Left forelimb (tissue), 1 donor: ENCODE measurements around the gene ENHO.

Experiments used
- DNase-seq: peaks from one replicate; pipeline ENCODE4 v3.0.0-alpha.2; 2018; ENCODE audit warnings: low spot score

The ENHO gene

DNA sequence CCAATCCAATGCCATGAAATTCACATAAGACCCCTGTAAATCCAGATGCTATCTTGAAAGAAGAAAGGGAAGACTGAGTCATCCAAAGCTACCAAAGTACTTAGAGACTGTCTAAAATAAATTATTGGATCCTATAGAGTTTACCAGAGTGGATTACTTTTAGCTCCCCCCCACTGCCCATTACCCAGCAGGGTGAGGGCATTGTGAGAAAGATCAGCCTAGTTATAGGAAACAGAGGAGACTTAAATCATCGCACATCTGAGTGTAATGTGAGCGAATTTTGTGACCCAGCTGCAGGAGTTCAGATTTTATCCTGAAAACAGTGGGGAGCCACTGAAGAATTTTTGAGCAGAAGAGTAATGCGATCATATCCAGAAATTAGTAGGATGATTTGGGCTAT lies 1.6 kb upstream of the ENHO start:
- no peak for DNase-seq

DNA sequence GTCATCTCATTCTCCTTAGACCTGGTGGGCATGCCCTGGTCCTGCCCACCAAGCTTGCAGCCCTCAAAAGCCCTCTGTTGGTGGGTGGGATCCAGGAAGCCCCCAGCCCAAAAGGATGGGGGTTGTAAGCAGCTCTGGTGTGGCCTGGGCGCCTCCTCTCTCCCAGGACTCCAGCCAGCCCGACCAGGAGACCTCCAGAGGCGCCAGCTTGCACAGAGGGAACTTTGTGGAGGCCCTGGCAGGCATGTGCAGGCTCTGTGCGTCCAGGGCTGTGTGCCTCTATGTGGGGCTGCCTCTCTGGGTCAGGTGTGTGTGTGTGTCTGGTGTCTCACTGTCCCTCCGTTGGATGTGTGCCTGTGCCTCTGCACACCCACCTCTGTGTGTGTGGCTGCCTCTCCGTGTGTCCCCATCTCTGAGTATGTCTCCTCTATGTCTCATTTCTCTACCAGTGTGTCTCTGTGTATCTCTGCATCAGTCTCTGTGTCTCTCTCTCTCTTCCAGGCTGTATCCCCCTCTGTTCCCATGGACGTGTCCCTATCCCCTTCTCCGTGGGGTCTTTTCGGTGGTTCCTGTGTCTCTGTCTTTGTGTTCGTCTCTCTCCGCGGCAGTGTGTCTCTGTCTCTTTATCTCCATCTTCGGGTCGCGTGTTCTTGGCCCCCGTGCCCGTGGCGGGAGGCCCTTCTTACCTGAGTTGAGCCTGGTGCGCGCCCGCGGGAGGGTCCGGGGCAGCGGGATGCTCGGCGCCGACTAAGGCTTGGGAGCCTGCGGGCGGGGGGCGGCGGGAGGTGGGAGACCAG lies 501 bp downstream of the ENHO start:
- DNase-seq: no peak

GRCh38 chr9:34521406-34522045 lies 1.3 kb downstream of the ENHO start:
- DNase-seq: no peak

GRCh38 chr9:34520505-34521385 lies 2.0 kb downstream of the ENHO start:
- no peak for DNase-seq

DNA sequence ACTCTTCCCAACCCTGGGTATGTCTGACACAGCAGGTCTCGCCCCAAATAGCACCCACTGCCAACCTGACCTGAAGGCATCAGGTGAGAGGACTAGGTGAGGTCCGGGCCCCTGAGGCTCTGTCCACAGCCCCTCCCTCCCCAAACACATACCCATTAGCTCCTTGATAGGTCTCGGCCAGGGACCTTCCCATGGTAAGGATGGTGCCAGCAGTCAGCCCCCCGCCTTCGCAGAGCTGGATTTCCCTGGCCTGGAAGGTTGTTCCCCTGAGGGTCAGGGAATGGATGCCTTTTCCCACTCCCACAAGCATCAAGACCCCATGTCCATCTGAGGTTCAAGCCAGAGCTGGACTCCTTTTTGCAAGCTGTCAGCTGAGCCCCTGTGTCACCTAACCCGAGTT lies 2.7 kb downstream of the ENHO start:
- DNase-seq: no peak

GRCh38 chr9:34519321-34520020 lies 3.3 kb downstream of the ENHO start:
- no peak for DNase-seq

GRCh38 chr9:34518896-34519295 lies 3.9 kb downstream of the ENHO start:
- DNase-seq: no peak

GRCh38 chr9:34518110-34518616 lies 4.6 kb downstream of the ENHO start:
- DNase-seq: no peak

GRCh38 chr9:34517185-34517584 lies 5.6 kb downstream of the ENHO start:
- no peak for DNase-seq

GRCh38 chr9:34515959-34516358 lies 6.8 kb downstream of the ENHO start:
- DNase-seq: no peak

DNA sequence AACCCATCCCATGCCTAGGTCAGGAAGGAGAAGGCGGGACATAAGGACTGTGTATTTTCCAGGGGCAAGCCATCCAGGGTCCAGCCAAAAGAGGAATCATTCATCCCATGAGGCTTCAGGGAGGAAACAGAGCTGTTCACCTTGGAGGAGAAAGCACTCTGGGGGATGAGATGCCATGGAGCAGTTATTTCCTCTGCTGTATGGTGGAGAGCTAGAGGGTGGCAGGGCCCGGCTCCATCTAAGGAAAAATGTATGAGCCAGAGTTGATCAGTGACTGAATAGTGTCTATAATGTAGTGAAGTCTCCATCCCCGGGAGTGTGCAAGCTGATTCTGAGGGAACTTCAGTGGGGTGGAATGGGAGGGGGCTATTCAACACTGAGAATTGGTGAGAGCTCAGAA lies 8.0 kb downstream of the ENHO start:
- DNase-seq: no peak

DNA sequence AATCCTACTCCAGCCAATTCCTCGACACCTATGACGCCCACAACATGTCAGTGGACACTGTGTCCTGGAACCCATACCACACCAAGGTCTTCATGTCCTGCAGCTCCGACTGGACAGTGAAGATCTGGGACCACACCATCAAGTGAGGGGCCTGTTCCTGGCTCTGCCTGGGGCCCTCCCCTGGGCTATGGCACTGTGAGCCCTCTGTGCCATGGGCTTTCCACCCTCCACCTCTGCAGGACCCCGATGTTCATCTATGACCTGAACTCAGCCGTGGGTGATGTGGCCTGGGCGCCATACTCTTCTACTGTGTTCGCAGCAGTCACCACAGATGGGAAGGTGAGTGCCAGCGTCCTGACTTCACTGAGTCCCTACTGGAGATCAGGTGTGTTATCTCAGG lies 8.4 kb downstream of the ENHO start:
- no peak for DNase-seq

- no peak for DNase-seq
Measured at GRCh38 chr9:34513567-34514214, 9.1 kb downstream of the ENHO start.

DNA sequence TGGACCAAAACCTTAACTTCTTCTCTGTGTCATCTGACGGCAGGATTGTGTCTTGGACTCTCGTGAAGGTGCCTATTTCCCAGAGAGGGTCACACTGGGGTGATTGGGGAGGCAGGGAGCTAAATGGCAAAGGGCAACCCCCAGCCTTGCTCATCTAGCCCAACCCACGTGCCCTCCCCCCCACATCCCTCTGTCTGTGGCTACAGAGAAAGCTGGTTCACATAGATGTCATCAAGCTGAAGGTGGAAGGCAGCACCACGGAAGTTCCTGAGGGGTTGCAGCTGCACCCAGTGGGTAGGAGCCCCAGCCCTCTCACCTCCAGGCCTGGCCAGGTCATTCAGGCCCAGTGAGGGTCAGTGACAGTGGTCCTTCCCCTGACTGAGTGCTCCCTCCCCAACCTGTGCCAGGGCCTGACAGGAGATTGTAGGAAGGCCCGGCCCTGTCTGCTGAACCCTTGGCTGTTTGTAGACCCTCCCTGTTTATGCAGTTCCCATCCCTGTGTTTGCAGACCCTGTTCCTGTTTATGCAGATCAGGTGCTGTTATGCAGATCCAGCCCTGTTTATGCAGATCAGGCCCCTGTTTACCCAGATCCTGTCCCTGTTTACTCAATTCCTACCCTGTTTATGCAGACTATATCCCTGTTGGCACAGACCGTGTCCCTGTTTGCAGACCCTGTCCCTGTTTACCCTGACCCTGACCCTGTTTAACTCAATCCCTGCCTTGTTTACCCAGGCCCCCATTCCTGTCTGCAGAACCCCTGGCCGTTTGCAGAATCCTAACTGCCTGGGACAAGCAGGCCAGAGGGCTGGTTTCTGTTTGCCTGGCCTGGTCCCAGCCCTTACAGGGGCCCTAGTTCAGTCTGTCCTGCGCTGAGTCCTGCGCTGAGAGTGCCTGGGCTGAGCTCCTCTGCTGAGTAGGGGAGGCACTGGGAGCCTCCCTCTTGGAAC lies 10.4 kb downstream of the ENHO start:
- DNase-seq: no peak

DNA sequence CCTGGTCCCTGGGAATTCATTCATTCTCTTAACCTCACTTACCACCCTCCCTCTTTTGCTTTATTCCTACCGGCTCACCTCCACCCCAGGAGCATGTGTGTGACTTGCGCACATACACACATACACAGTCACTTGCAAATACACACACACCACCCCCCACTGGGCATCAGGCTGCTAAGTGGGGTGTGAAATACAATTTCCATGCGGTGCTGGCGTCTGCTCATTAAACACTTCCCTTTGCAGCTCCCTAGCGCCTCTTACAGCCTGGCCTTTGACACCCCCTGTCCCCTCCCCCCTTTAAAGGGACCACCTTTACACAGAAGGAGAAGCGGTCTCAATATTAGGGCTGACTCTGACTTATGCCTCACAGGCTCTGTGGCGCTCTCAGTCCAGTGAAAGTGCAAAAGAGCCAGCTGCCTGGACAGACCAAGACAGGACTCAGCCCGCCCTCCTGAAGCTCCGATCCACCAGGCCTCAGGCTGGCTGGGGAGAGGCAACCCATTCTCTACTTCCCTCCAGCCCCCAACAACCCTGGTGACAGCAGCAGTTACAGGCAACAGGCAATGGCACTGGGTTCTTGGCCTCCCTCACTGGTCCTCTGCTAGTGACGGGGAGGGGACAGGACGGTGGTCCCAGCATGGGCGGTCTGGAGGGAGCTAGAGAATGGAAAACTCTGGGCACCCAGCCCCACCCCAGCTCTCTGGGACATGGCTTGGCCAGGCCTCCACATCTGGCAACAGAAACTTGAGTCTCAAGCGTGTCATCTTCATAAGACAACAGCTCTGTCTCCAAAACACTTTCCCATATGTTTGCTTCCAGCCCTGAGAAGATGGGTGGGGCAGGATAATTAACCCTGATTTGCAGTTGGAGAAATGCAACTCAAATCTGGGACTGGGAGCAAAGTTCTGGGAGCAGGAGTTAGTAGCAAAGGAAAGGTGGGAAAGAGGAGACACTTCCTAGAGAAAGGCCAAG lies 12.0 kb downstream of the ENHO start:
- DNase-seq: no peak

DNA sequence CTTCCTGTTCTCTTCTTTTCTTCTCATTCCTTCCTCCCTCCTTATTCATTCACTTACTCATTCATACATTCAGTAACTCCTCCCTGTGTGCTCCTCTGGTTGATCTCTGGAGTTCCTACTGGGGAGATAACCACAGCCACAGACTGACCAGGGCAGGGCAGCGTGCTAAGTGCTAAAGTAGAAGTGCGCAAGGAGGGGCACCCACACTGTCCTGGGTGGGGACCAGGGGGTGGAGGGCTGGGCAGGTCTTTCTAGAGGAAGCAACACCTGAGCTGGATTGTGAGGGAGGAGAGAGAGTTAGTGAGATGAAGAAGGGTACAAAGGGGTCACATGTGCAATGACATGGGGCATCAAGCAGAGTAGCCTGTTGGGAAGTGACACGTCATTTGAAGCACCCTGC lies 13.8 kb downstream of the ENHO start:
- no peak for DNase-seq

DNA sequence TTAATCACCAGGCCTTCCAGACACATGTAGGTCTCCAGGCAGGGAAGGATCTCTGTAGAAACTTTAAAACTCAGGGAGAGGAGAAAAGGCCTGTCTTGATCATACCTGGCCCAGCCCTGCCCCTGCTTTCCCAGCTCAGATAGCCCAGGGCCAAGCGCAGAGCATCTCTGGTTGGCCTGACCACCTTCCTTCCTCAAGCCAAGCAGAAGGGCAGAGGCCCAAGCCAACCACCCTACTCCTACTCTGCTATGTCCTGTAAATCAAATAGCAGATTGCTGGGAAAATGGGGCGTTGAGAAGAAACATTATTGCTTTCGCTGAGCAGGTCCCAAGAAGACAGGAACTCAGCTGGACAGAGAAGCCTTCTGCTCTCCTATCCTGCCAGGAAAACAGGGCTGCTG lies 14.3 kb downstream of the ENHO start:
- DNase-seq: no peak

DNA sequence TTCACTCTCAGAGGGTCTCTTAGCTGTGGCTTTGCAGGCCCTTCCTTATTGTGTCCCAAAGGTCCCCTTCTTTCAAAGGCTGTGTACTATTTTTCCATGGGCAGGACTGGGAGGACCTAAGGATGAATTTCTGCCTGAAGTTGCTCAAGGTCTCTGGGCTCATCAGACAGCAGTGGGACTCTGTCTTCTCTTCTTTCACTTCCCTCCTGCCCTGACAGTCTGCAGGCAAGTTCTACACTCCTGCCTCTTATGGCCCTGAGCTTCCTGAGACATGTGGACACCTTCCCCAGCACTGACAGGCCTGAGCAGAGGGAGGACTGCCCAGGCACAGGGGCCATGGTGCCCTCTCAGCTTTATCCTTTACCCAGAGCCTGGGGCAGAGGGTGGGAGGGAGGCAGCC lies 14.8 kb downstream of the ENHO start:
- no peak for DNase-seq

DNA sequence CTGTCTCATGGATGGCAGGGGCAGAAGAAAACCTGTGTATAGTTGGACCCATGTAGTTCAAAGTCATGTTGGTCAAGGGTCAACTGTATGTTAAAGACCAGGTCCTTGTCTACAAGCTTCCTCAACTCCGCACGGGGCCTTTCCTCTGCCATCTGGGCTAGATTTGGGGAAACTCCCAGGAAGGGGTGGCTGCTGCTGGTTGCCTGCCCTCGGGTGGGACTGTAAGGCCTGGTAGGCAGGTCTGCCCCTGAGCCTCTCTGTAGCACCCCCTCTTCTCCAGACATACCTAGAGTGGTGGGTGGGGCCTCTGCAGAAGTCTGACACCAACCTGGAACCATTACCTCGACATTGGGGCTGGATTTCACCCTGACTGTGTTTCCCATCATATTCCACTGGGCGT lies 15.2 kb downstream of the ENHO start:
- no peak for DNase-seq
